ENCODE data around the gene FAM20C. TPM values are rescaled to one million over a fixed set of nuclear protein-coding genes. Genes with fewer than 3 reads are reported as not detected.
A peak's percentile ranks its signal among the peaks of the same experiment; 100 is the strongest.

FAM20C gene
- total RNA-seq, 6 donors from 2014 or later: 17.7 to 53.7 (median 46.8) TPM

DNA sequence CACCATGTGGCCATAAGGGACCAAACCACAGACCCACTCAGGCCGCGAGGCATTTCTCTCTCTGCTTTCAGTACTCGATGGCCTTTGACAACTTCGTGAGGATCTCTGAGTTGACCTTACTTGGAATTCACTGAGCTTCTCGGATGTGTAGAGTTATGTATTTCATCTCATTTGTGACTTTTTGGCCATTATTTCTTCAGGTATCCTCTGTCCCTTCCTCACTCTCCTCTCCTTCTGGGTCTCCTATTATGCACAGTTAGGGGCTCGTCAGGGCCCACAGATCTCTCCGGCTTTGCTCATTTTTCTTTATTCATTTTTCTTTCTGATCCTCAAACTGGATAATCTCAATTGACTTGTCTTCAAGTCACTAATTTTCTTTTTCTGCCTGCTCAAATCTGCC is 81.0 kb downstream of the FAM20C start:
- TF ChIP-seq POLR2AphosphoS5 (IDR thresholded peaks at IDR 0.05): no peak
- TF ChIP-seq, protein P1, sequence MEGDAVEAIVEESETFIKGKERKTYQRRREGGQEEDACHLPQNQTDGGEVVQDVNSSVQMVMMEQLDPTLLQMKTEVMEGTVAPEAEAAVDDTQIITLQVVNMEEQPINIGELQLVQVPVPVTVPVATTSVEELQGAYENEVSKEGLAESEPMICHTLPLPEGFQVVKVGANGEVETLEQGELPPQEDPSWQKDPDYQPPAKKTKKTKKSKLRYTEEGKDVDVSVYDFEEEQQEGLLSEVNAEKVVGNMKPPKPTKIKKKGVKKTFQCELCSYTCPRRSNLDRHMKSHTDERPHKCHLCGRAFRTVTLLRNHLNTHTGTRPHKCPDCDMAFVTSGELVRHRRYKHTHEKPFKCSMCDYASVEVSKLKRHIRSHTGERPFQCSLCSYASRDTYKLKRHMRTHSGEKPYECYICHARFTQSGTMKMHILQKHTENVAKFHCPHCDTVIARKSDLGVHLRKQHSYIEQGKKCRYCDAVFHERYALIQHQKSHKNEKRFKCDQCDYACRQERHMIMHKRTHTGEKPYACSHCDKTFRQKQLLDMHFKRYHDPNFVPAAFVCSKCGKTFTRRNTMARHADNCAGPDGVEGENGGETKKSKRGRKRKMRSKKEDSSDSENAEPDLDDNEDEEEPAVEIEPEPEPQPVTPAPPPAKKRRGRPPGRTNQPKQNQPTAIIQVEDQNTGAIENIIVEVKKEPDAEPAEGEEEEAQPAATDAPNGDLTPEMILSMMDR (IDR thresholded peaks at IDR 0.05): no peak
- no peak for TF ChIP-seq EP300 (IDR thresholded peaks at IDR 0.05)
- no peak for TF ChIP-seq POLR2A (IDR thresholded peaks at IDR 0.05)
- WGBS, 2 donors: 93 to 97% methylated on average over 7 of the region's 7 CpGs

DNA sequence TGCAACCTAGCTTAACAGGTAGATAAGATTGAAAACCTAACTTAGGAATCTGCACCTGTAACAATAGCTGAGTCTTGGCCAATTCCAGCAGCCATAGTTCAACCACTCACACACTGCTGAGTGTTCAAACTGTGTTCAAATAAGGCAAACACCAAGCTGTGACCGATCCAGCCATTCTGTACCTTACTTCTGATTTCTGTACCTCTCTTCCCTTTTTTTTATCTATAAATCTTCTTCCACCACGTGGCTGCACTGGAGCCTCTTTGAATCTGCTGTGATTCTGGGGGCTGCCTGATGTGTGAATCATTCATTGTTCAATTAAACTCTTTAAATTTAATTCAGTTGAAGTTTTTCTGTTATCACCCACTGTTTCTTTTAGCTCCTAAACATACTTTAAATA is 81.9 kb downstream of the FAM20C start:
- no peak overlapping the region for H3K4me3 ChIP-seq
- H3K4me1 ChIP-seq: no peaks in the 10 kb centered on the region
- DNase-seq: no peak
- TF ChIP-seq POLR2A (IDR thresholded peaks at IDR 0.05) (no peak), POLR2AphosphoS5 (IDR thresholded peaks at IDR 0.05) (no peak), EP300 (IDR thresholded peaks at IDR 0.05) (no peak)
- TF ChIP-seq, protein P1 (IDR thresholded peaks at IDR 0.05): no peak
- no peak for ATAC-seq (ENCODE audit: low FRiP score in 2 of 2)
- H3K36me3 ChIP-seq: no peaks in the 10 kb centered on the region
- H3K27me3 ChIP-seq: no peaks in the 10 kb centered on the region
- peaks cover 0 to 22% (median 0%) of the 10 kb centered on the region in 4 donors for H3K9me3 ChIP-seq
- WGBS, 2 donors: 46 to 54% methylated on average over 2 of the region's 2 CpGs
- H3K27ac ChIP-seq: no peak overlapping the region

More for the DNA sequence above, 81.0 kb downstream of the FAM20C start:
- no peak for ATAC-seq (ENCODE audit: low FRiP score in 2 of 2)
- no peak for DNase-seq
- Histone ChIP-seq H3K4me3 (no peak overlapping the region), H3K9me3 (peaks cover 0 to 22% (median 0%) of the 10 kb centered on the region in 4 donors), H3K4me1 (no peaks in the 10 kb centered on the region), H3K27me3 (no peaks in the 10 kb centered on the region), H3K36me3 (no peaks in the 10 kb centered on the region), H3K27ac (no peak overlapping the region)

DNA sequence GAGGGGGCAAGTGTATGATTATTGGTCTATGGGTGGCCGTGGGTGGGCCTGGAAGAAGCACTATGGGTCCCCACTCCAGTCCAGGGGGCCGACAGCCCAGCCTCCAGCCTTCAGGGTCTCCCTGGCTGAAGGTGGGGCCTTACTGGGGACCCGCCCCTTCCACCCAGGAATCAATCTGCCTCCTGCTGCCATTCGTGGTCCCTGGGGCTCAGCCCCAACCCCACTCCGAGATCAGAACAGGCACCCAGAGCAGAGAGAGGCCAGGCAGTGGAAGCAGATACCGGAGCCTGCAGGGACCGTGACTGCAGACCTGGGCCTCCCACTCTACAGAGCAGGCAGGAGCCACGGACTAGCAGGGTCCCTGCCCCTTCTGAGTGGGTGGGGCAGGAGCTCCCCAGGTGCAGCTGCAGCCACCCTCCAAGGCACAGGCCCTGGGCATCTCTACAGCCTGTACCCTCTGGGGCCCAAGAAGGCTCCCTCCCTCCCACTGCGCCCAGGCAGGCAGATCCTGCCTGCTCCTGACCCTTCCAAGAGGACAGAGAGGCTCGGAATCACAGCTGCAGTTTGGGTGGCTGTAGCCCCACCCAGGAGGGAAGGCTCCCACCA is 84.0 kb downstream of the FAM20C start:
- WGBS, 2 donors: 20 to 62% methylated on average over 1 to 10 of the region's 10 CpGs

DNA sequence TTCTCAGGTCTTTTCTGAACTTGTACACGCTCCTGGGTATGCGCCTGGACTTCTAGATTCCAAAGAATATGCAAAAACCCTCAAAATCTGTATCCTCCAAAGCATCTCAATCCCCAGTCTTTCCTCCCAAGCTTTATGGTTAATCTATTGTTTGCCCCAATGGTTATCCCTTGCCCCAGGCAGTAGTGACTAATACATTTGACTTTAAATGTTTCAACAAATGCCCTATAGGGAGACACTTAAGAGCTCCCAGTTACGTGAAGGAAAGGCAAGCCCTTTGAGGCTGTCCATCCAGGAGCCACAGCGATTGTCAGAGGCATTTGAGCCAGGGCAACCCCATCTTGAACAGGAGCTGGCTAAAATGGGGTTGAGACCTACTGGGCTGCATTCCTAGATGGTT is 84.9 kb downstream of the FAM20C start:
- H3K4me3 ChIP-seq: no peak overlapping the region
- no peak overlapping the region for H3K27ac ChIP-seq
- no peaks in the 10 kb centered on the region for H3K36me3 ChIP-seq
- no peak for TF ChIP-seq POLR2AphosphoS5 (IDR thresholded peaks at IDR 0.05)
- TF ChIP-seq POLR2A (IDR thresholded peaks at IDR 0.05): no peak
- TF ChIP-seq EP300 (IDR thresholded peaks at IDR 0.05): no peak
- TF ChIP-seq, protein P1 (IDR thresholded peaks at IDR 0.05): no peak
- no peaks in the 10 kb centered on the region for H3K4me1 ChIP-seq
- H3K27me3 ChIP-seq: no peaks in the 10 kb centered on the region
- H3K9me3 ChIP-seq: peaks cover 0 to 22% (median 0%) of the 10 kb centered on the region in 4 donors
- WGBS, 2 donors: 93 to 94% methylated on average over 4 of the region's 4 CpGs
- no peak for ATAC-seq (ENCODE audit: low FRiP score in 2 of 2)
- no peak for DNase-seq

More for the DNA sequence above, 84.0 kb downstream of the FAM20C start:
- Histone ChIP-seq H3K27ac (no peak overlapping the region), H3K27me3 (no peaks in the 10 kb centered on the region), H3K4me1 (no peaks in the 10 kb centered on the region), H3K36me3 (no peaks in the 10 kb centered on the region), H3K9me3 (peaks cover 0 to 22% (median 0%) of the 10 kb centered on the region in 4 donors), H3K4me3 (no peak overlapping the region)
- no peak for DNase-seq
- peak in 1 of 2 donors; percentile 30 for ATAC-seq (ENCODE audit: low FRiP score in 2 of 2)
- TF ChIP-seq, protein P1 (IDR thresholded peaks at IDR 0.05): no peak
- TF ChIP-seq POLR2AphosphoS5 (IDR thresholded peaks at IDR 0.05): no peak
- TF ChIP-seq POLR2A (IDR thresholded peaks at IDR 0.05): no peak
- no peak for TF ChIP-seq EP300 (IDR thresholded peaks at IDR 0.05)

DNA sequence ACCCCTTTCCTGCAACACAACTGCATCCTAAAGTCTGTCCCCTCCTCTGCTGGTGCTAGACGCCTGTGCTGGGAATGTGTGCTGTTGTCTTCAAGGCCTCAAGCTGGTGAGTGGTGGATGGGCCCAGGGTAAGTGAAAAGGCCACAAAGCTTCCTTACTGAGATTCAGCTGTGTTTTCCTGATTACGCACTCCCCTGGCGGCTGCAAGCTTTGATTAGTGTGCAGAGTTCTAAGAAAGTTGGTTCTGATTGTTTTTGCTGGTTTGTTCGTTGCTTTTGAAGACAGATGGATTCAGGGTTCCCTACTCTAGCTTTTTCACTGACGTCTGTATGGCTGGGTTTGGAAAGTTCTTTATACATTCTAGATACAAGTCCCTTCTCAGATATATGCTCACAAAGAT is 85.7 kb downstream of the FAM20C start:
- Histone ChIP-seq H3K27ac (no peak overlapping the region), H3K27me3 (no peaks in the 10 kb centered on the region), H3K4me3 (no peak overlapping the region), H3K4me1 (no peaks in the 10 kb centered on the region), H3K9me3 (peaks cover 0 to 14% (median 0%) of the 10 kb centered on the region in 4 donors), H3K36me3 (no peaks in the 10 kb centered on the region)
- ATAC-seq (ENCODE audit: low FRiP score in 2 of 2) (no peak), DNase-seq (no peak)
- 89 to 93% methylated on average over 5 of the region's 5 CpGs for WGBS, 2 donors
- TF ChIP-seq POLR2AphosphoS5 (IDR thresholded peaks at IDR 0.05) (no peak), EP300 (IDR thresholded peaks at IDR 0.05) (no peak), POLR2A (IDR thresholded peaks at IDR 0.05) (no peak)
- TF ChIP-seq, protein P1 (IDR thresholded peaks at IDR 0.05): no peak

Data from upper lobe of left lung (tissue), 6 donors.